OCI-LY1 (cell line): Measurements from ENCODE around the gene PSMD1.
"Not testable (repeated sequence)": the region's sequence is repeated elsewhere in the genome, so short reads cannot be mapped to it uniquely, and the experiment has no call there.

Source experiments
- H2AFZ ChIP-seq: fragments of 200-600 bp; sonication (generic), shearing (Covaris generic); 2 replicates; pipeline ENCODE4 v1.6.0; 2014; ENCODE audit warnings: antibody characterized with exemption, mild to moderate bottlenecking, low read length
- H3F3A ChIP-seq: fragments of 200-600 bp; sonication (generic), shearing (Covaris generic); 2 replicates; pipeline ENCODE4 v1.6.0; 2014; ENCODE audit warnings: mild to moderate bottlenecking, antibody characterized with exemption, low read length, moderate library complexity; ENCODE audit not compliant: insufficient read depth
- H3K27ac ChIP-seq: fragments of 200-600 bp; sonication (generic); 2 replicates; pipeline ENCODE4 v1.5.1; 2014; ENCODE audit warnings: low read length, mixed run types, mild to moderate bottlenecking, low read depth; ENCODE audit not compliant: poor library complexity, severe bottlenecking
- H3K27me3 ChIP-seq: fragments of 200-600 bp; sonication (generic); 2 replicates; pipeline ENCODE4 v1.6.0; 2014; ENCODE audit warnings: antibody characterized with exemption, mild to moderate bottlenecking, low read length, moderate library complexity; ENCODE audit not compliant: insufficient read depth
- H3K36me3 ChIP-seq: fragments of 200-600 bp; sonication (generic); 2 replicates; pipeline ENCODE4 v1.6.1; 2014; ENCODE audit warnings: mild to moderate bottlenecking, antibody characterized with exemption, low read length, moderate library complexity, mixed read lengths; ENCODE audit not compliant: insufficient read depth
- H3K4me1 ChIP-seq: fragments of 200-600 bp; sonication (generic); 2 replicates; pipeline ENCODE4 v1.5.1; 2014; ENCODE audit warnings: mild to moderate bottlenecking, low read length, moderate library complexity; ENCODE audit not compliant: insufficient read depth, severe bottlenecking
- H3K4me2 ChIP-seq: fragments of 200-600 bp; sonication (generic), shearing (Covaris generic); 2 replicates; pipeline ENCODE4 v1.6.1; 2014; ENCODE audit warnings: low read length
- H3K4me3 ChIP-seq: fragments of 200-600 bp; sonication (generic); 2 replicates; pipeline ENCODE4 v1.5.1; 2014; ENCODE audit warnings: low read length, low read depth, mild to moderate bottlenecking, mixed read lengths; ENCODE audit not compliant: poor library complexity, severe bottlenecking
- H3K79me2 ChIP-seq: fragments of 200-600 bp; shearing (Covaris generic); 2 replicates; pipeline ENCODE4 v1.6.1; 2016; ENCODE audit warnings: mixed run types, low read length, mixed read lengths; ENCODE audit not compliant: insufficient read depth
- H3K9ac ChIP-seq: fragments of 200-600 bp; sonication (generic), shearing (Covaris generic); 2 replicates; pipeline ENCODE4 v1.6.1; 2014; ENCODE audit warnings: mild to moderate bottlenecking, low read length, mixed read lengths
- H3K9me2 ChIP-seq: fragments of 200-600 bp; sonication (generic), shearing (Covaris generic); 2 replicates; pipeline ENCODE4 v1.6.1; 2014; ENCODE audit warnings: low read depth, mild to moderate bottlenecking, low read length, mixed read lengths
- H3K9me3 ChIP-seq: fragments of 200-600 bp; shearing (Covaris generic); 2 replicates; pipeline ENCODE4 v1.6.1; 2014; ENCODE audit warnings: low read length, mixed read lengths
- H4K20me1 ChIP-seq: fragments of 200-600 bp; sonication (generic), shearing (Covaris generic); 2 replicates; pipeline ENCODE4 v1.6.0; 2016; ENCODE audit warnings: mild to moderate bottlenecking, low read length; ENCODE audit not compliant: insufficient read depth
- CTCF ChIP-seq: fragments of 200-600 bp; sonication (generic), shearing (Covaris generic); IDR thresholded peaks from 2 replicates; pipeline ENCODE4 v1.5.1; 2017; ENCODE audit warnings: mild to moderate bottlenecking, antibody characterized with exemption, low read length, moderate library complexity, mixed read lengths
- EZH2 ChIP-seq: fragments of 200-600 bp; sonication (generic), shearing (Covaris generic); IDR thresholded peaks from 2 replicates; pipeline ENCODE4 v1.8.0; 2017; ENCODE audit warnings: borderline replicate concordance, mixed run types, mild to moderate bottlenecking, antibody characterized with exemption, low read length, moderate library complexity, mixed read lengths

PSMD1 gene

GRCh38 chr2:231088754-231089153 lies 32.1 kb downstream of the PSMD1 start:
- Histone ChIP-seq H3K79me2 (no peaks in the 10 kb centered on the region), H2AFZ (no peak overlapping the region), H3K4me2 (no peak overlapping the region), H4K20me1 (no peaks in the 10 kb centered on the region), H3K27me3 (no peaks in the 10 kb centered on the region), H3K27ac (no peak overlapping the region), H3K4me3 (no peak overlapping the region), H3K4me1 (no peaks in the 10 kb centered on the region), H3K9me3 (no peaks in the 10 kb centered on the region), H3F3A (no peaks in the 10 kb centered on the region), H3K9me2 (no peaks in the 10 kb centered on the region), H3K9ac (no peak overlapping the region), H3K36me3 (peaks cover 93% of the 10 kb centered on the region)
- TF ChIP-seq EZH2 (no peak), CTCF (no peak)

DNA sequence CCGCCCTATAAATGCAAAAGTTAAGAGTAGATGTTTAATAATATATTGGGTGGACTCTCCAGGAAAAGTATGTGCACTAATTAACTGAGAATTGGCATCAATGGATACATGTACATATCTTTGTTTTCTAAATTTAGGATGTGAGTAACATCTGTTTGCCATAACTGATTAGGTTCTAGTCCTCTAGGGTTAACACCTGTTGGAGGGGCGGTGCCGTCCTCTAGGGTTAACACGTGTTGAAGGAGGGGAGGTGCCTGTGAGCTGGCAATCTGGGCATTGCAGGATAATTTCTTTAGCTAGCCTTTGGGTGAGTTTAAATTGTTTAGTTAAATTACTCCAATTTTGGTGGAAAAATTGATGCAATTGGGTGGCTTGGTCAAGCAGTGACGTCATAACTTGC lies 37.3 kb downstream of the PSMD1 start:
- H3K27ac ChIP-seq: no peak overlapping the region
- H2AFZ ChIP-seq: no peak overlapping the region
- H3K9ac ChIP-seq: no peak overlapping the region
- TF ChIP-seq CTCF: no peak
- TF ChIP-seq EZH2: no peak
- H3K4me3 ChIP-seq: no peak overlapping the region
- H4K20me1 ChIP-seq: no peaks in the 10 kb centered on the region
- H3K4me2 ChIP-seq: no peak overlapping the region
- H3K9me2 ChIP-seq: no peaks in the 10 kb centered on the region
- H3K27me3 ChIP-seq: no peaks in the 10 kb centered on the region
- peaks cover 93% of the 10 kb centered on the region for H3K36me3 ChIP-seq
- no peaks in the 10 kb centered on the region for H3F3A ChIP-seq
- H3K4me1 ChIP-seq: no peaks in the 10 kb centered on the region
- no peaks in the 10 kb centered on the region for H3K79me2 ChIP-seq
- no peaks in the 10 kb centered on the region for H3K9me3 ChIP-seq

- Histone ChIP-seq H4K20me1 (no peaks in the 10 kb centered on the region), H3K27ac (no peak overlapping the region), H3K4me3 (no peak overlapping the region), H3K4me2 (no peak overlapping the region), H3F3A (no peaks in the 10 kb centered on the region), H3K27me3 (no peaks in the 10 kb centered on the region), H3K4me1 (no peaks in the 10 kb centered on the region), H3K9ac (no peak overlapping the region), H2AFZ (no peak overlapping the region), H3K9me2 (no peaks in the 10 kb centered on the region), H3K79me2 (no peaks in the 10 kb centered on the region), H3K9me3 (peaks cover 5% of the 10 kb centered on the region), H3K36me3 (peaks cover 96% of the 10 kb centered on the region)
- no peak for TF ChIP-seq EZH2
Measured at GRCh38 chr2:231094736-231095346, 38.2 kb downstream of the PSMD1 start.

DNA sequence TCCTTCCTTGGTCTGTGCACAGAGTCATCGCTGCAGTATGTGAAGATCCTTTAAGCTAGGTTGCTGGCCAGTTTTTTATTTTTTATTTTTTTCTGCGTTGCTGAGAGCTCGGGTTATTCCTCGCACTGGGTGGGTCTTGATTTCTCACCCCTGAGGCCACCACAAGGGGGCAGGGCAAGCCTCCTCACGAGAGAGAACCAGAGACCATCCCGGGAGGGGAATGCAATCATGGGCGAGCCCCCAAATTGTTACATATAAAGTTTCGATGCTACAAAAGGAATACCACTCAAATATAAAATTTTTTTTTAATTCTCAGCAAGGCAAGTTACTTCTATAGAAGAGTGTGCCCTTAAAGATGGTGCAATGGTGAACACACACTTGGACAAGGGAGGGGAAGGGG lies 43.3 kb downstream of the PSMD1 start:
- Histone ChIP-seq H3K27ac (no peak overlapping the region), H3F3A (0 out of 2 replicates have a peak, but pooled peaks cover 5% of the 10 kb centered on the region), H3K79me2 (no peaks in the 10 kb centered on the region; the same call in 1 of the 2 replicates), H3K9me3 (peaks cover 5% of the 10 kb centered on the region), H3K4me2 (no peak overlapping the region), H3K27me3 (no peaks in the 10 kb centered on the region), H3K9ac (no peak overlapping the region), H3K36me3 (peaks cover 69% of the 10 kb centered on the region), H4K20me1 (no peaks in the 10 kb centered on the region; the same call in 1 of the 2 replicates), H2AFZ (no peak overlapping the region), H3K4me1 (no peaks in the 10 kb centered on the region), H3K4me3 (no peak overlapping the region), H3K9me2 (no peaks in the 10 kb centered on the region)
- TF ChIP-seq EZH2: no peak
- TF ChIP-seq CTCF: no peak

DNA sequence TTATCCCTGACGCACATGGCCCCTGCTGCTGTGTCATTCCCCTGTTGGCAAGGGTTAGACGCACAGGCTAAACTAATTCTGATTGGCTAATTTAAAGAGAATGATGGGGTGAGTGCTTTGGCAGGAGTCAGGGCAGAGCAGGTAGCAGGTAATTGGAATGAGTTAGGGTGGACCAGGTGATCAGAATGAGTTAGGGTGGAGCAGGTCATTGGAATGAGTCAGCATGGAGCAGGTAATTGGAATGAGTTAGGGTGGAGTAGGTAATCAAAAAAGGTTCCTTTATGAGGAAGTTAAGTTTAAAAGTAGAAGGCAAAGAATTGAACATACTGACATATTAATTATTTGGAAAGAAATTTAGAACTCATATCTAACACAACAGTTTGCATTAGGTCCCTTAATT lies 43.7 kb downstream of the PSMD1 start:
- H3K36me3 ChIP-seq: peaks cover 67% of the 10 kb centered on the region
- H3K27me3 ChIP-seq: not testable (repeated sequence)

More for the DNA sequence above, 43.7 kb downstream of the PSMD1 start:
- H3F3A ChIP-seq, H3K4me2 ChIP-seq, H3K9me2 ChIP-seq, H3K9ac ChIP-seq, H3K4me3 ChIP-seq, H3K27ac ChIP-seq, H4K20me1 ChIP-seq, H3K4me1 ChIP-seq, H2AFZ ChIP-seq, H3K79me2 ChIP-seq, H3K9me3 ChIP-seq: not testable (repeated sequence)
